KBM-7 (cell line): Measurements from ENCODE around the gene TBPL1.

Source experiments
- DNase-seq: peaks from one replicate; pipeline ENCODE4 v3.0.0-alpha.2; 2015
- in situ Hi-C: fragments of 300-500 bp; cut with MboI; formaldehyde crosslinking; loops from 2 replicates; pipeline ENCODE4 v1.14.3; 2020; ENCODE audit warnings: low sequenced_read_pairs, low pct_unique_long_range_greater_than_20kb, mixed read lengths

Gene TBPL1

DNA sequence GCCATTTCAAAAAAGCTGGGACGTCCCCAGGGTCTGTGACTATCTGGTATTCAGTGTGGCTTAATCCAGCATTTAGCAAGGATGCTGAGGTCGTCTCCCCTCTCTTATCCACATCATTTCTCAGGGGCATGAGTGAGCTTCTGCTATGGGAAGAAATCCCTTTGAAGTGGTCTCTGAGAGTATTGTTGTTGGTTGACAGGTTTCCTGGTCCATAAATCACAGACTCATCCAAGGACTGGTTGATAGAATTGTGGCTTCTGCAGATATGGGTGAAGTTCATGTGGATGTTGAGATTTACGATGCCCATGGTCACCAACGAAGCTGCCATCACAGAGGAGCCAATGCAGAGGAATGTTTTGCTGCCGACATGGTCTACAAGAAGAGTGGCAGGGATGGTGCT is 75.4 kb downstream of the TBPL1 start:
- DNase-seq = no peak
- in situ Hi-C loops = no loop called here

DNA sequence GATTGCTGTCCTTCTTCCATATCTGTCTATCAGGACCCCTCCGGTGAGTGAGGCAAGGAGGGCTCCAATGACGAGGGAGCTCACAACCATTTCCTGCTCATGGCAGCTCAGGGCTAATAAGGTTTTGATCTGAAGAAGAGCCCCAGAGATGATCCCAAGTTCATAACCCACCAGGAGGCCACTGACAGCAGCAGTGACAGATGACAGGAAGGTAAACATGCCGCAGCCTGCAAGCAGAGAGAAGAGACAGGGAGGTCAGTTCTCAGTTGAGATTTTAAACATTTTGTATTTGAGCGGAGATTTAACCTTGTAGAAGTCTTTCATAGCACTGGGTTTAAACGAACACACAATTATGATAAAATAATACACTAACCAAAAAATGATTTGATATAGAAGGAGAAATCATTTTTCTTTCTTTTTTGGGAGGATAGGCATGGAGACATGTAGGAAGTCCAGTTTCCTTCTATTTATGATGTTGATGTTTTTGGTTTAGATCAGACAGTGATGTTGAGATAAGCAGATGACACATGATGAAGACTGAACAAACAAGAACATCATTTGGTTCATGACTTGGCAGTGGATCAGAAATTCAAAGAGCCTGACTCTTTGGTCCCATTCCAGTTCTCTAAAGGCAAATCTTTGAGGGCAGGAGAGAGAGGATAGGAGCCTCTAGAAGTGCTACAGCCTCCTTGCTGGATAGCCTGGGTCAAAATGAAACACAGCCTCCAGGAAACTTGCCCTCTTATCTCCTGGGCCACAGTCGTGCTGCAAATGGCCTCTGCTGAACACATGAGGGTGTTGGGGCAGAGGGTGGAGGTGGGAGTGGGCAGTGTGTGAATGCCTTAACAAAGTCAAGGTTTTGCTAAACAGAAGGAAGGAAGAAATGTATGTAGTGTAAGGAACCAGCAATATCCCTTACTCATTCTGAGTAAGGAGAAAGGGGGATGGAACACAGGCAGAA is 76.8 kb downstream of the TBPL1 start:
- no peak for DNase-seq

DNA sequence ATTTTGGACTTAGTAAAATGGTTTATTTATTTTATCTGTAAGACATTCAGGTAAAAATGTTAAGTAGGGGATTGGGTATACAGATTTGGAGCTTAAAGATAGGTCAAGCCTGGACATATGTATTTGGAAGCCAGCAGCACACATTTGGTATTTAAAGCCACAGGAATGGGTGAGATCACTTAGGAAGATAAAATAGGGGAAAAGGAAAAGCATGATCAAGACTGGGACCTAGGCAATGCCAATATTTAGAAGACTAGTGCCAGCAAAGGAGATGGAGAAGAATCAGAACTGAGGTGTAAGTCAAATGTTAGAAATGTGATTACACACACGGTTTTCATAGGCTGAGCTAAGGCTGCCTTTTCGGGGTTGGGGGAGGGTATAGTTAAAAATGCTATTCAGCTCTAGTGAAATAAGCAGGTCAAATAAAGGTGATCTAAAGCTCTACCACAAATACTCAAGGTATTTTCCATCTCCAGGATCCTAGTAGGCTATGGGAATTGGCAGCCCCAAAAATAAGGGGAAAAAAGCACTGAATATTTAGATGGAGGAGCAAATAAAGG is 78.8 kb downstream of the TBPL1 start:
- no peak for DNase-seq
- in situ Hi-C loops = no loop called here

More for the DNA sequence above, 76.8 kb downstream of the TBPL1 start:
- in situ Hi-C loops = no loop called here

DNA sequence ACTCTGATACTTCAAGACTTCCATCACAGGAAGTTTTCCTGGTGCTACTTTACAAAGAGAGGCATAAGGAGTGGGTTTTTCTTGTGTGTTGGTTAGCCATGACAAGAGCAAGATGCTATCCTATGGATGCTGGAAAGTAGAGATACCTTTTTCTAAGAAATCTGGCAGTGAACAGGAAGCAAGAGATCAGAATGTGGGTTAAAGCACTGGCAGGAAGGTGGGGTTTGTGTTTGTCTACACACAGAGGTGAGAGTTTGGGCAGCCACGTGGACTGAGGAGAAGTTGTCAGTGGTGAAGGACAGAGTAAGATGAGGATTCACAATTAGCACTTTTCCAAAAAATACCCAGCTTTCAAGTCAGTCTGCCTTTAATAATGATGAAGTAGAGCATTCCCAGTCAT is 81.5 kb downstream of the TBPL1 start:
- in situ Hi-C loops = no loop called here
- no peak for DNase-seq

DNA sequence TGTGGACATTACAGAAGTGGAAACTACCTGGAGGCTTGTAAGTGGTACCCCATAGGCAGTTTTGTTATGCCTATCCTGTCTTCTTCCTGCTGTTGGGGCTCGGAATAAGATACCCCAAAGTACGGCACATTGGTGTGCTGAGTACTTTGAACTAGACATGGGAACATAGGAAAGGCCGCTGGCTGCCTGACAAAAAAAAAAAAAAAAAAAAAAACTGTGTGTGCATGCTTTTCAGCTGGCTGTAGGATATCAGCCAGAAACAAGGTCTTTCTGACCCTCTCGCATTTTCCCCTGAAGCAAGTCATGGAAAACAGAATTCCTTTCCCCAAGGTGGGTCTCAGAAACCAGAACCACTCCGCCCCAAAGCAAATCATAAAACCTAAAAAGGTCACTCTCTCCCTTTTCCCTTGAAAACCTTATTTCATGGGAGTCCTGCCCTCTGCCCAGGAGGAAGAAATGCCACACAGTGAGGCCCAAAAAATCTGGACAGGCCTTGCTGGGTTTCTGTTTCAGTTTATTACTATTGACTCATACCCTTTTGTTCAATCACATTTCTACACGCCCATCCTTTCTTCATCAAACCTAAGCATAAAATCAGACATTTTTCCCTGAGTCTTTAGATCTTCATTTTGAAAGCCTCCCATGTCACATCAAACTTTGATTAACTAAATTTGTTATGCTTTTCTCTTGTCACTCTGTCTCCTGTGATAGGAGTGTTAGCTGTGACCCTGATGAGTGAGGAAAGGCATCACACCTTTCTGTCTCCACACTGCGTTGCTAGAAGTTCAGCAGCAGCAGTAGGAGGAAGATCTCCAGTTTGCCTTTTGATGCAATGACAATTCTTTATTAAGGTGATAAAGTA is 82.2 kb downstream of the TBPL1 start:
- no peak for DNase-seq

DNA sequence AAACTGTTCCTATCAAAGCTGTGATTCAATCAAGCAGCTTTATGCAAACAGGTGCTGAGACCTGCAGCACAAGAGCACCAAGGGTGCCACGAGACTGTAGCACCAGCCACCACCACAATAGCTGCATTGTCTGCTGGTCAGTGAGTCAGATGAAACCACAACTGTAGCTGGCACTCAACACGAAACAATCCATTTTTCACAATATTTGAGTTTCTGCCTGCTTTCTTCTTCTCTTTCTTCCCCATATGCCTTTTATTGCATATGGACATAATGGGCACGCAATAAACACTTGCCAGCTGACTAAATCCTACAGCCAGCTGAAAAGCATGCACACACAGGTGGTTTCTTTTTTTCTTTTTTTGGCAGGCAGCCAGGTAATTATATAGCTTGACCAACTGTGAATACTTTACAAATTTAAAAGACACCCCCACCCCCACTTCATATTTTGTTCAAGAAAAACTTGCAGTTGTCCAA is 82.8 kb downstream of the TBPL1 start:
- in situ Hi-C loops = no loop called here
- DNase-seq = no peak

More for the DNA sequence above, 82.2 kb downstream of the TBPL1 start:
- in situ Hi-C loops = no loop called here

DNA sequence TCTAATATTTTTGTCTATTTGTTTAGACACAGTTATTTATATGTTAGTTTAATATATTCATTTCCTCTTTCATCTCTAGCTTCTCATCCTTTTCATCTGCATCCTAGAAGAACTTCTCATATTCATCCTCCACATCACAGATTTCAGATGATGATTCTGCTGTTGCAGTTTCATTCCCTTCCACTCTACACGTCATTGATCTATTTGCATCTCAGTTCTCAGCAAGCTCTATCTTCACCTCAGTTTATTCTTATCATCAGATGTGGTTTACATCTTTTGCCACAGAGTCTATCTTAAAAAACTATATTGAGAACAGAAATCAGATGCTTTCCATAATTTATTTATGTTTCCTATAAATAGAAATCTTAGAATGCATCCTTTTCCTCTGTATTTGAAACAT is 86.1 kb downstream of the TBPL1 start:
- no peak for DNase-seq
- in situ Hi-C loops = no loop called here
